HepG2 (cell line): ENCODE data around the gene NFIC. TPM values are rescaled to one million over a fixed set of nuclear protein-coding genes. Genes with fewer than 3 reads are reported as not detected.
A peak's percentile ranks its signal among the peaks of the same experiment; 100 is the strongest.

Experiments
- AFF4 ChIP-seq: sonication (generic); formaldehyde crosslinking; IDR thresholded peaks from 2 replicates; pipeline ENCODE4 v1.4.0; 2020; ENCODE audit warnings: missing genetic modification reagents
- ETV6 ChIP-seq: sonication (generic); formaldehyde crosslinking; conservative IDR thresholded peaks from 2 replicates; pipeline ENCODE4 v1.4.0; 2020; ENCODE audit warnings: missing genetic modification reagents
- ISL2 ChIP-seq: sonication (generic); formaldehyde crosslinking; IDR thresholded peaks from 2 replicates; pipeline ENCODE4 v1.5.0; 2020; ENCODE audit warnings: missing genetic modification reagents
- PHF5A ChIP-seq: IDR thresholded peaks from one replicate; pipeline ENCODE4 v1.6.1; 2018; ENCODE audit warnings: low read depth, missing genetic modification reagents; ENCODE audit not compliant: unreplicated experiment
- SRSF4 ChIP-seq: fragments of 200-400 bp; formaldehyde crosslinking; IDR thresholded peaks from one replicate; pipeline ENCODE4 v1.6.1; 2018; ENCODE audit warnings: mild to moderate bottlenecking, low read depth, low read length, moderate library complexity; ENCODE audit not compliant: poor library complexity, severe bottlenecking
- TBL1XR1 ChIP-seq: fragments of 150-350 bp; IDR thresholded peaks from 2 replicates; pipeline ENCODE4 v1.6.1; 2014; ENCODE audit warnings: borderline replicate concordance, low read length; ENCODE audit not compliant: partially characterized antibody
- TEF ChIP-seq: sonication (generic); formaldehyde crosslinking; IDR thresholded peaks from 2 replicates; pipeline ENCODE4 v1.5.0; 2020; ENCODE audit warnings: missing genetic modification reagents
- ZBTB21 ChIP-seq: sonication (generic); formaldehyde crosslinking; IDR thresholded peaks from 2 replicates; pipeline ENCODE4 v1.4.0; 2020; ENCODE audit warnings: missing genetic modification reagents
- ZBTB42 ChIP-seq: sonication (generic); formaldehyde crosslinking; IDR thresholded peaks from 2 replicates; pipeline ENCODE4 v1.5.0; 2020; ENCODE audit warnings: mild to moderate bottlenecking, missing genetic modification reagents
- ZBTB46 ChIP-seq: sonication (generic); formaldehyde crosslinking; IDR thresholded peaks from 2 replicates; pipeline ENCODE4 v1.4.0; 2020; ENCODE audit warnings: mild to moderate bottlenecking, missing genetic modification reagents, borderline replicate concordance
- ZFP36 ChIP-seq: fragments of 150-350 bp; IDR thresholded peaks from 2 replicates; pipeline ENCODE4 v1.6.1; 2018; ENCODE audit warnings: borderline replicate concordance, low read length, low read depth; ENCODE audit not compliant: partially characterized antibody
- ZNF232 ChIP-seq: sonication (generic); formaldehyde crosslinking; IDR thresholded peaks from 2 replicates; pipeline ENCODE4 v1.4.0; 2020; ENCODE audit warnings: missing genetic modification reagents, borderline replicate concordance
- ZNF563 ChIP-seq: sonication (generic); formaldehyde crosslinking; IDR thresholded peaks from 2 replicates; pipeline ENCODE4 v1.8.0; 2022; ENCODE audit warnings: mild to moderate bottlenecking, moderate library complexity, missing genetic modification reagents
- ZNF792 ChIP-seq: IDR thresholded peaks from 2 replicates; pipeline ENCODE4 v1.6.1; 2016
- polyA plus RNA-seq, 8 experiments: library from polyadenylated mRNA; depleted of rRNA in 3 of 8; stranded (reverse) in 7 of 8; unstranded in 1 of 8; fragments of >200 nt; fragmentation: Illumina TruSeq in 4 of 8; extraction: Trizol in 4 of 8; gene quantifications; 2 replicates each; pipeline versions ENCODE4 v1.2.1 to v1.2.3, GENCODE V29; 2011 to 2016; ENCODE audit warnings: low read depth in 4 of 8, missing spikeins in 1 of 8, mixed read lengths in 1 of 8; ENCODE audit not compliant: insufficient read depth in 1 of 8
- total RNA-seq, 5 experiments: library from RNA; depleted of rRNA; stranded (reverse); fragments of >200 nt; fragmentation: Illumina TruSeq; extraction: Trizol; gene quantifications; 2 replicates each; pipeline ENCODE4 v1.2.3, GENCODE V29; 2016; ENCODE audit warnings: low read depth in 1 of 5
- TF ChIP-seq, protein P1 (sequence below): sonication (generic); formaldehyde crosslinking; IDR thresholded peaks from 2 replicates; pipeline ENCODE4 v1.4.0; 2020; ENCODE audit warnings: low read depth, missing genetic modification reagents
- TF ChIP-seq, protein P2 (sequence below): sonication (generic); formaldehyde crosslinking; IDR thresholded peaks from 2 replicates; pipeline ENCODE4 v1.5.0; 2020; ENCODE audit warnings: missing genetic modification reagents

The NFIC gene
- total and polyA plus RNA-seq, 2 of the 13 experiments (the other 11 are each of a cell fraction or from before 2014, with no cell fraction given): 1.3 to 2.5 TPM

DNA sequence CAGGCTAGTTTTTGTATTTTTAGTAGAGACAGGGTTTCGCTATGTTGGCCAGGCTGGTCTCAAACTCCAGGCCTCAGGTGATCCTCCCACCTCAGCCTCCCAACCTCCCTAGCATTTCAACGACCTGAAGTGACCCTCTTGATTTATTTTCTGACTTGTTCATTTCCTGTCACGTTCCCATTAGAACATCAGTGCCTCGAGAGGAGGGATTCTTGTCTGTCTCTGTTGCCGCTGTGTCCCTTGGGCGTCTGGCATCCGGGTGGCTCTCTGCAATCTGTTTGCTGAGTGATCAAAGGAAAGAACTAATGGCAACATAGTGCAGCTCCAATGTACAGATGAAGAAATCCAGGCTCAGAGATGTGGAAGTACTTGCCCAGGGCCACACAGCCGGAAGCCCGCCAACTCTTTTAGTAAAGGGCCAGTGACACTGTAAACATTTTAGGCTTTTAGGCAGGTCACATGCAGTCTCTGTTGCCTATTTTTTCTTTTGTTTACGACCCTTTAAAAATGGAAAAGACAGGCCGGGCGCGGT, 47.5 kb downstream of the NFIC start (continued):
- no peak for TF ChIP-seq ZBTB42
- TF ChIP-seq ZBTB46 (CRISPR knock-in tag): no peak
- TF ChIP-seq ZNF563: peak; percentile 85; the same call in 1 of the 2 replicates
- TF ChIP-seq ZFP36: peak; percentile 95
- TF ChIP-seq, protein P1, sequence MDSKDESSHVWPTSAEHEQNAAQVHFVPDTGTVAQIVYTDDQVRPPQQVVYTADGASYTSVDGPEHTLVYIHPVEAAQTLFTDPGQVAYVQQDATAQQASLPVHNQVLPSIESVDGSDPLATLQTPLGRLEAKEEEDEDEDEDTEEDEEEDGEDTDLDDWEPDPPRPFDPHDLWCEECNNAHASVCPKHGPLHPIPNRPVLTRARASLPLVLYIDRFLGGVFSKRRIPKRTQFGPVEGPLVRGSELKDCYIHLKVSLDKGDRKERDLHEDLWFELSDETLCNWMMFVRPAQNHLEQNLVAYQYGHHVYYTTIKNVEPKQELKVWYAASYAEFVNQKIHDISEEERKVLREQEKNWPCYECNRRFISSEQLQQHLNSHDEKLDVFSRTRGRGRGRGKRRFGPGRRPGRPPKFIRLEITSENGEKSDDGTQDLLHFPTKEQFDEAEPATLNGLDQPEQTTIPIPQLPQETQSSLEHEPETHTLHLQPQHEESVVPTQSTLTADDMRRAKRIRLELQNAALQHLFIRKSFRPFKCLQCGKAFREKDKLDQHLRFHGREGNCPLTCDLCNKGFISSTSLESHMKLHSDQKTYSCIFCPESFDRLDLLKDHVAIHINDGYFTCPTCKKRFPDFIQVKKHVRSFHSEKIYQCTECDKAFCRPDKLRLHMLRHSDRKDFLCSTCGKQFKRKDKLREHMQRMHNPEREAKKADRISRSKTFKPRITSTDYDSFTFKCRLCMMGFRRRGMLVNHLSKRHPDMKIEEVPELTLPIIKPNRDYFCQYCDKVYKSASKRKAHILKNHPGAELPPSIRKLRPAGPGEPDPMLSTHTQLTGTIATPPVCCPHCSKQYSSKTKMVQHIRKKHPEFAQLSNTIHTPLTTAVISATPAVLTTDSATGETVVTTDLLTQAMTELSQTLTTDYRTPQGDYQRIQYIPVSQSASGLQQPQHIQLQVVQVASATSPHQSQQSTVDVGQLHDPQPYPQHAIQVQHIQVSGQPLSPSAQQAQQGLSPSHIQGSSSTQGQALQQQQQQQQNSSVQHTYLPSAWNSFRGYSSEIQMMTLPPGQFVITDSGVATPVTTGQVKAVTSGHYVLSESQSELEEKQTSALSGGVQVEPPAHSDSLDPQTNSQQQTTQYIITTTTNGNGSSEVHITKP (CRISPR knock-in tag): no peak
- peak; percentile 93 for TF ChIP-seq ISL2
- no peak for TF ChIP-seq AFF4
- TF ChIP-seq SRSF4: no peak
- TF ChIP-seq, protein P2, sequence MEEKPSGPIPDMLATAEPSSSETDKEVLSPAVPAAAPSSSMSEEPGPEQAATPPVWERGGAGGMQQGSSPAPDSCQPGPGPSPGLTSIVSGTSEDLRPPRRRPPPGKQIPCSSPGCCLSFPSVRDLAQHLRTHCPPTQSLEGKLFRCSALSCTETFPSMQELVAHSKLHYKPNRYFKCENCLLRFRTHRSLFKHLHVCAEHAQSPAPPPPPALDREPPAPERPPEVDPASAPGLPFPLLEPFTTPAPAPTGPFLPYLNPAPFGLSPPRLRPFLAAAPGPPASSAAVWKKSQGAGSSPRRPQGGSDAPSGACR: no peak
- peak; percentile 93 for TF ChIP-seq TBL1XR1
- TF ChIP-seq ZNF792 (CRISPR knock-in tag): peak; percentile 37; the same call in 1 of the 2 replicates
- TF ChIP-seq ZNF232 (CRISPR knock-in tag): no peak
- no peak for TF ChIP-seq ETV6 (CRISPR knock-in tag)
- TF ChIP-seq TEF (CRISPR knock-in tag): no peak
- no peak for TF ChIP-seq PHF5A (CRISPR knock-in tag)
- TF ChIP-seq ZBTB21 (CRISPR knock-in tag): 0 out of 2 replicates have a peak, but pooled peaks have one; percentile 22
